ENCODE results near the gene LGALS1.

- TF ChIP-seq CTCF (conservative IDR thresholded peaks at IDR 0.05; ENCODE audit: low read depth, low read length): no peak
- TF ChIP-seq EZH2 (IDR thresholded peaks at IDR 0.05; ENCODE audit: low read length, unreplicated experiment): no peak
Measured at GRCh38 chr22:37711490-37711889, 36.1 kb downstream of the LGALS1 start.
